Caco-2 (cell line): Measurements from ENCODE around the gene AKAP9. TPM values are rescaled to one million over a fixed set of nuclear protein-coding genes. Genes with fewer than 3 reads are reported as not detected.

ENCODE experiments used
- BruUV-seq: library from RNA; stranded (reverse); fragments of 400-500 nt; replicated peaks from 2 replicates; lab custom pipeline; 2021; lab: Mats Ljungman, UMichigan
- CTCF ChIA-PET: fragments of 300-600 bp; sonication (Branson Sonifier 250); formaldehyde crosslinking; loops from one replicate; lab custom pipeline; 2022; ENCODE audit warnings: antibody characterized with exemption; lab: Charles Lee
- POLR2A ChIA-PET: fragments of 300-600 bp; sonication (Branson Sonifier 250); formaldehyde crosslinking; loops from one replicate; lab custom pipeline; 2022; ENCODE audit warnings: antibody characterized with exemption; lab: Charles Lee
- DNase-seq, 2 experiments: peaks; one replicate each; pipeline versions ENCODE4 v3.0.0 to v3.0.0-alpha.2; 2020 to 2022
- H3K27me3 ChIP-seq: replicated peaks from 2 replicates; pipeline ENCODE4 v1.6.0; 2011; ENCODE audit warnings: low read length; ENCODE audit not compliant: control insufficient read depth, insufficient read depth
- H3K36me3 ChIP-seq: 2 replicates; pipeline ENCODE4 v1.5.1; 2011; ENCODE audit warnings: low read length; ENCODE audit not compliant: control insufficient read depth, insufficient read depth
- H3K4me1 ChIP-seq: fragments of 250-450 bp; sonication (Bioruptor Pico); 2 replicates; pipeline ENCODE4 v1.5.1; 2020; ENCODE audit warnings: mild to moderate bottlenecking
- H3K4me3 ChIP-seq: 2 replicates; pipeline ENCODE4 v1.5.1; 2011; ENCODE audit warnings: low read depth, mild to moderate bottlenecking, control low read depth, low read length
- H3K9me3 ChIP-seq: fragments of 250-450 bp; sonication (Bioruptor Pico); 2 replicates; pipeline ENCODE4 v1.5.1; 2020; ENCODE audit warnings: mild to moderate bottlenecking, moderate library complexity
- H3K27ac Mint-ChIP-seq: one replicate; pipeline ENCODE4 v1.8.0; 2022; ENCODE audit warnings: mixed read lengths; ENCODE audit not compliant: unreplicated experiment
- H3K27me3 Mint-ChIP-seq: one replicate; pipeline ENCODE4 v1.8.0; 2022; ENCODE audit warnings: mixed read lengths; ENCODE audit not compliant: insufficient read depth, unreplicated experiment
- H3K36me3 Mint-ChIP-seq: one replicate; pipeline ENCODE4 v1.8.0; 2022; ENCODE audit warnings: mild to moderate bottlenecking, mixed read lengths; ENCODE audit not compliant: insufficient read depth, unreplicated experiment
- H3K4me1 Mint-ChIP-seq: one replicate; pipeline ENCODE4 v1.8.0; 2022; ENCODE audit warnings: low read depth, mixed read lengths; ENCODE audit not compliant: unreplicated experiment
- H3K4me3 Mint-ChIP-seq: one replicate; pipeline ENCODE4 v1.8.0; 2022; ENCODE audit warnings: mild to moderate bottlenecking, moderate library complexity, mixed read lengths; ENCODE audit not compliant: unreplicated experiment
- H3K9me3 Mint-ChIP-seq: one replicate; pipeline ENCODE4 v1.8.0; 2022; ENCODE audit warnings: mixed read lengths; ENCODE audit not compliant: unreplicated experiment
- CTCF ChIP-seq, 2 experiments: fragments of 200-600 bp in 1 of 2; IDR thresholded peaks; 1 replicate in 1 of 2; 2 replicates in 1 of 2; pipeline versions ENCODE4 v1.5.1 to v1.8.0; 2011 to 2022; ENCODE audit warnings: antibody characterized with exemption in 1 of 2, control low read depth in 1 of 2, inconsistent platforms in 1 of 2, low read depth in 1 of 2, low read length in 1 of 2, mild to moderate bottlenecking in 1 of 2, moderate library complexity in 1 of 2; ENCODE audit not compliant: insufficient read depth in 1 of 2, severe bottlenecking in 1 of 2, unreplicated experiment in 1 of 2
- intact Hi-C: fragments of 100-400 bp; cut with micrococcal nuclease; formaldehyde crosslinking; loops from one replicate; pipeline ENCODE4 v1.10.0; 2022; ENCODE audit not compliant: unreplicated experiment
- total RNA-seq: library from RNA; stranded (reverse); gene quantifications from 2 replicates; pipeline ENCODE4 v1.2.3, GENCODE V29; 2022

AKAP9 gene
- total RNA-seq, 1 experiment from 2014 or later, result 79.4 TPM

DNA sequence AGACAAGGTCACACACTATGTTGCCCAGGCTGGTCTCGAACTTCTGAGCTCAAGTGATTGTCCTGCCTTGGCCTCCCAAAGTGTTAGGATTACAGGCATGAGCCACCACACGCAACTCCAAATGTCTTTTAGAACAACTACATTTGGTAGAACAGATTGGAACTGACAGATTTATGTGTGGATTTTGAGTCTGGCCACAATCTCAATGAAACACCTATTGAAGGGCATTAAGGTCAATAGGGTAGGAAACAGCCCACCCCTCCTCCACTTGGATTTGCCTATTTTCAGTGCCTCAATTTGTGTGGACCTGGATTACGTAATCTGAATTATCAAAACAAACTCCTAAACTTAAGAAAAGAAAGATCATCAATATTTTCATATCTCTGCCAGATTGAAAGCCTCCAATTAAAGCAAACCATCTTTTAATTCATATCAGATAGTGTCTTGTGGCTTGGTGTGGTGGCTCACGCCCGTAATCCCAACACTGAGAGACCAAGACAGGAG lies 209.1 kb downstream of the AKAP9 start:
- no peak for DNase-seq
- no peaks in the 10 kb centered on the region for H3K9me3 ChIP-seq
- no TSS peak for BruUV-seq
- H3K4me3 ChIP-seq, result no peak overlapping the region
- intact Hi-C loops, result no loop called here
- Mint-ChIP-seq H3K9me3 (no peaks in the 10 kb centered on the region), H3K27ac (no peak overlapping the region), H3K4me3 (no peak overlapping the region), H3K4me1 (no peaks in the 10 kb centered on the region), H3K27me3 (no peaks in the 10 kb centered on the region), H3K36me3 (no peaks in the 10 kb centered on the region)
- no peak for TF ChIP-seq CTCF (IDR thresholded peaks at IDR 0.05; ENCODE audit: insufficient read depth in 1 of 2, low read depth in 1 of 2, low read length in 1 of 2, severe bottlenecking in 1 of 2, unreplicated experiment in 1 of 2)
- no peaks in the 10 kb centered on the region for H3K27me3 ChIP-seq
- H3K36me3 ChIP-seq, result no peaks in the 10 kb centered on the region
- no peaks in the 10 kb centered on the region for H3K4me1 ChIP-seq
- ChIA-PET POLR2A (no interaction called here), CTCF (no interaction called here)

DNA sequence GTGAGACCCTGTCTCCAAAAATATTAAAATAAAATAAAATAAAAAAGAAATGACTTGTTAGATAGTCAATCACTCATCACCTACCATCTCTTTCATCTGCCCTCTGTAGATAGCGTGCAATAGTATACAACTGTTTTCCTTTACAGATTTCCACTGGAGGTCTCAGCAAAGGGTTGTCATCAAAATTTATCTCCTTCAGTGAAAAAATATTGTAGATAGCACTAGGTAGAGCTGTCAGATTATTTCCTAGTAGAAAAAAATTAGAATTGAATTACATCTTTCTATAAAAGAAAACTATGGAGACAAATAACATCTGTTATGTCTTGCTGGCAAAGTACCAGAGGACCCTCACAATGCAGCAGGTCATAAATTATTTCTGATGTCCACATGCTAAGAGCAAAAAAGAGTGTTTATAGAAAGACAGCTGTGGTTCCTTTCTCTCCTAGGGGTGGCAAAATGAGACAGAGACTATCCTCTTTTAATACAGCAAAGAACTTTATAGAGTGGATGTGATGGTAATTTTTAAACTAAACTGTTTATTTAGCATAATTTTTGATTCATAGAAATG lies 209.9 kb downstream of the AKAP9 start:
- Histone ChIP-seq H3K4me1 (no peaks in the 10 kb centered on the region), H3K36me3 (no peaks in the 10 kb centered on the region), H3K27me3 (no peaks in the 10 kb centered on the region), H3K9me3 (no peaks in the 10 kb centered on the region), H3K4me3 (no peak overlapping the region)
- POLR2A ChIA-PET, result no interaction called here
- BruUV-seq, result no TSS peak
- H3K27ac Mint-ChIP-seq, result no peak overlapping the region
- DNase-seq, result no peak
- H3K4me1 Mint-ChIP-seq, result no peaks in the 10 kb centered on the region
- H3K36me3 Mint-ChIP-seq, result no peaks in the 10 kb centered on the region
- no peak for TF ChIP-seq CTCF (IDR thresholded peaks at IDR 0.05; ENCODE audit: insufficient read depth in 1 of 2, low read depth in 1 of 2, low read length in 1 of 2, severe bottlenecking in 1 of 2, unreplicated experiment in 1 of 2)
- intact Hi-C loops, result no loop called here
- CTCF ChIA-PET, result no interaction called here
- no peak overlapping the region for H3K4me3 Mint-ChIP-seq
- no peaks in the 10 kb centered on the region for H3K27me3 Mint-ChIP-seq
- no peaks in the 10 kb centered on the region for H3K9me3 Mint-ChIP-seq

DNA sequence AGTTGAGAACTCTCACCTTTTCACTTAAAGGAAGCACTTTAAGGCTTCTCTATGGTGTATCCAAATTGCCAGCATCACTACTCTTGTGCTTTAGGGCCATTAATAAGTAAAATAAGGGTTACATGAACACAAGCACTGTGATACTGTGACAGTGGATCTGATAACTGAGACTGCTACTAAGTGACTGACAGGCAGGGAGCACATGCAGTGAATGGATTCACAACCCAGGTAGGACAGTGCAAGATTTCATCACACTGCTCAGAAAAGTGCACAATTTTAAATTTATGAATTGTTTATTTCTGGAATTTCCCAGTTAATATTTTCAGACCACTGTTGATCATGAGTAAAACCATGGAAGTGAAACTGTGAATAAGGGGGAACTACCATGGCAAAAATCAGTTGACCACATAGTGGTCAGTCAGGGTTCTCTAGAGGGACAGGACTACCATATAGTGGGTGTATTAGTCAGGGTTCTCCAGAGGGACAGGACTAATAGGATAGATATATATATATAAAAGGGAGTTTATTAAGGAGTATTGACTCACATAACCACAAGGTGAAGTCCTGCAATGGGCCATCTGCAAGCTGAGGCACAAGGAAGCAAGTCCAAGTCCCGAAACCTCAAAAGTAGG lies 214.6 kb downstream of the AKAP9 start:
- POLR2A ChIA-PET, result no interaction called here
- intact Hi-C loops, result no loop called here
- no TSS peak for BruUV-seq
- Mint-ChIP-seq H3K9me3 (no peaks in the 10 kb centered on the region), H3K4me3 (no peak overlapping the region), H3K27ac (no peak overlapping the region), H3K36me3 (no peaks in the 10 kb centered on the region), H3K27me3 (no peaks in the 10 kb centered on the region), H3K4me1 (no peaks in the 10 kb centered on the region)
- H3K27me3 ChIP-seq, result no peaks in the 10 kb centered on the region
- DNase-seq, result no peak
- H3K9me3 ChIP-seq, result no peaks in the 10 kb centered on the region
- CTCF ChIA-PET, result no interaction called here
- TF ChIP-seq CTCF (IDR thresholded peaks at IDR 0.05; ENCODE audit: insufficient read depth in 1 of 2, low read depth in 1 of 2, low read length in 1 of 2, severe bottlenecking in 1 of 2, unreplicated experiment in 1 of 2), result no peak
- H3K36me3 ChIP-seq, result no peaks in the 10 kb centered on the region
- H3K4me3 ChIP-seq, result no peak overlapping the region
- H3K4me1 ChIP-seq, result no peaks in the 10 kb centered on the region
